T1000 (cell line): ENCODE results near the gene KCNMB2.

Source experiments
- DNase-seq: peaks from one replicate; lab custom pipeline; 2025; ENCODE audit warnings: mixed read lengths; lab: John Stamatoyannopoulos, UW

KCNMB2 gene

DNA sequence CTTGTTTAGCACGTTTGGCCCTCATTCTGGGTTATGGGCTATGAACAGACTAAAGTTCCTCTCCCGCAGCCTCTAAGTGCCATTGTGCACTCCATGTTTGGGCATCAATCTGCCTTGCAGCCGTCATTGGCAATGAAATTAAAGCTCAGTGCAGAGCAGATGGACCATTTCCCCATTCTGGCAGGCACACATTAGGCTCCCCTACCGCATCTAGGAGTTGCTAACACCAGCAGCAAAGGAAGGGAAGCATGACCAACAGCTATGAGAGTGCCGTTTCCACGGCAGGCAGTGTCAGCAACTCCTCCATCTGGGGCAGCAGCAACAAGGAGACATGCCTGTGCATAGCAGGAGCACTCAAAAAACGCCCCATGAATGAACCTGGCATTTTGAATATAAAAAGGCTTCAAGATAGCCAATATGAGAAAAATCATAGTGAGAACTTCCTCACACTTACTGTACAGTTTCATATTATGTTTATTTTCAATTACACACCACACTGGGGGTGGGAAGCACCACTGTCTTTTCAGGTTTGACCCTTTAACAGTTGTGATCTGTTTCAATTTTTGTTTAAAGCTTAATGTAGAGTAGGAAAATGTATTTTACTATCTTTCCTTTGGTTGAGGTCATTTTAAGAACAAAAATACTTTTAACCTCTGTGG lies 218.7 kb downstream of the KCNMB2 start:
- no peak for DNase-seq

DNA sequence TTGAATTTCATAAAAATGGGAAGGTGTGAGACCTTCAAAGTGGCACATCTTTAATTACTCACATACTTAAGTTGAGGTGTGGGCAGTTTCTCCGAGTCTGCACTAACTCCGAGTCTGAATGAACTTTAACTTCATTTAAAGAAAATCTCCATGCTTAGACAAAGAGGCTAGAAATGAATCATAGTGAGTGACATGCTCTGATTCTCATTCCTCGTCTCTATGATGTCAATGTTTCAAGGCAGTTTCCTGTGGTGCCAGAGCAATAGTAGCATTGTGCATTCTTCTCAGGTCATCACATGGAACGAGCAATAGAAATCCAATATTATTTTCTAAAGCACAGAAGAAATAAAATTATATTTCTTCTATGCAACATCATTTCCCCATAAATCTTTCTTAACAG lies 224.8 kb downstream of the KCNMB2 start:
- DNase-seq, result no peak

DNA sequence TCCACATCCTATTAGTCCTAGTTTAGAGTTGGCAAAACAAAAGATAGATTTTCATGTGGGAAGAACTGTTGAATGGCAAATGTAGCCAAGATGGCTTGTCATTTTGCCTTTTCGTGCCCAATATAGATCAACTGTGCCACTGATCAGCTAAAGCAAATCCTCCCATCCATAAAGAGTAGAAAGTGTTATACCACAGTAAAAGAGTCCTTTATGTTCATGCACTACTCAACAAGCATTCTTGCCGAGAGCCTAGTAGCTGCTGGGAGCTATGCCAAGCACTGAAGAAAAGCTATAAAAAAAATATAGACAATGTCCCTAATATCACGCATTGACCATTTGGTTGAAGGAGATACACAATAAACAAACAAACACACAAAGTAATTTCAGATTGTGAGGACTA lies 225.2 kb downstream of the KCNMB2 start:
- no peak for DNase-seq

DNA sequence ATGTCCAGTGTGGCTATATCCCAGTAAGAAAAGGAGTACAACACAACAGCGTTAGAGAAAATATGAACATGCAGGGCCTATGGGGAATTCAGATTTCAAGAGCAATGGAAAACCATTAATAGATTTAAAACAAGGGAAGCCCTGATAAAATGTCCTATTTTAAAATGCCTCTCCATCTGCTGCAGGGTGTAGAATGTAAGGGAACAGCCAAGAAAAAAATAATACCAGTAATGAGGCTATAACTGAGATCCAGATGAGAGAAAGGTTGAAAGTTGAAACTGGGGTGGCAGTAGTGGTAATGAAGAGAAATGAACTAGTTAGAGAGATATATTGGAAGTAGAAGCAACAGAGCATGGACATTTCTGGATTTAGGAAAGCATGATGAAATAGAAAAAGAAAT lies 226.1 kb downstream of the KCNMB2 start:
- DNase-seq, result no peak

DNA sequence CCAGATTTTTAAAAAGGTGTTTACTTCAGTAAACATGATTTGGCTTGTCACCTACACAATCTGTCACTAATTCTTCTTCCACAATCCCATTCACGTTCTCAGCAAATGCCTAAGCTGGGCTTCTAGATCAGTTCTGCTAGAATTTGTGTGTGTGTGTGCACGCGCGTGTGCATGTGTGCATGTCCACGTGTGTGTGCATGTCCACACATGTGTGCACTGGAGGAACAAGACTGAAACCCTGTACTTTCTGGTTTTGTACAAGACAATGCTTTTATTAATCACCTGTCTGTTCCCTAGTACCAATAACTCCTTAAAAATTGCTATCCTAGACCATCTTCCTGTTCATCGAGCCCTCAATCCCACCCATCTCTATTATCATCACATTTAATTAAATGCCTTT lies 229.2 kb downstream of the KCNMB2 start:
- no peak for DNase-seq

DNA sequence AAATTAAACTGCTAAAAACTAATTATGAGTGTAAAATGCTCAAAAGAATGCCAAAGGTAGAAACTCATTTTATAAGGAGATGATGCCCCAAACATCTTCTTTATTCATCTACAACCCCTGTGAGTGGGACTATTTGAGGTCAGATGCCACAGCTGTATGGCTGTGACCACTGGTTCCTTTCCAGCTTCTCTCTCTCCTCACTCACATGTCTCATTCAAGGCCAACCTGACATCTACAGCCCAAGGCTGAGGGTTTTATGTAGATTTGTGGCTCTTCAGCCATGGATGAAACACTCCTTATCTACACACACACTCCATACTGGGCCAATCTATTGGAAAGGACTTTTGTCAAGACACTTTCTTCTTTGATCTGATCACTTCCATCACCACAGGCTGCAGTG lies 231.3 kb downstream of the KCNMB2 start:
- no peak for DNase-seq

DNA sequence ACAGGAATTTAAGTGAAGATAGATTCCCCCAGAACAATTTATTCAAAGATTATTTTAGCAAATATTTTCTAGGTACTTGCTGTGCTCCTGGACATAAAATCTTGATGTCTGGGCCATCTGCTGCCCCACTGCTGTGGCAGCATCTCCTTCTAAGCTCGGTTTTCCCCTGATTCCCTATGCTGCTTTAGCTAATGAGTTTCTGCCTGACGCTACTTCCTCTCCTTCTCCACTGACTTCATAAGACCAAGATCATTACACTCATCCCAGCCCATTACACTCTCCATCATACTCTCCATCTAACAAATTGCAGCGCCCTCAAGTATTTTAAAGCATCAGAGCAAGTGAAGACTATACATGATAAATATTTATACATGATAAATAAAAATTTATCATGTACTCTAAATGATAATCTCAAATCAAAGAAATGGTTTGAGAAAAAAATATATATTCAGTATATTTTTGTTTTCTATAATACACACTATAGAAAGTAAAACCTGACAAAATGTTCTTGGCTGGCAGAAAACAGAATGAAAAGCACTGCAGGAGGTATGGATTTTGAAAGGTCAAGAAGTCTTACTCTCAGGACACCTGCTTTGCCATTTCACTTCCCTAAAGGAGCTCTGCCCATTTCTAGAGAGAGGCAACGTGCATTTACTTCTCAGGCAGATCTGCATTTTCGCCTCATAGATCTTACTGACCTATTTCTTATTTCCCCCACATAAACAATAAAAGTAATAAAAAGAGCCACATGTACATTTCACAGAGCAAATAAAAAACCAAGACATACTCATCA lies 232.0 kb downstream of the KCNMB2 start:
- DNase-seq, result no peak

DNA sequence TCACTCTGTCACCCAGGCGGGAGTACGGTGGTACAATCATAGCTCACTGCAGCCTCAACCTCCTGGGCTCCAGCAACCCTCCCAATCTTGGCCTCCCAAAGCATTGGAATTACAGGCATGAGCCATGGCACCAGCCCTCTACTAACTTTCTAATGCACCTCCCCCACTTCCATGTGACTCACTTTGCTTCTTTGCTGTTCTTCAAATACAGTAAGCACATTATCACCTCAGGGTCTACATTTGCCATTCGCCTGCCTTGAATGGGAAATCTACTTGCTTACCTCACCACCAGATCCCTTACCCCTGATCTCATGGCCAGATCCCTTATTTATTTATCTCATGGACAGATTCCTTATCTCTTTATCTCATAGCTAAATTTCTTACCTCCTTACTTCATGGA lies 235.3 kb downstream of the KCNMB2 start:
- no peak for DNase-seq

DNA sequence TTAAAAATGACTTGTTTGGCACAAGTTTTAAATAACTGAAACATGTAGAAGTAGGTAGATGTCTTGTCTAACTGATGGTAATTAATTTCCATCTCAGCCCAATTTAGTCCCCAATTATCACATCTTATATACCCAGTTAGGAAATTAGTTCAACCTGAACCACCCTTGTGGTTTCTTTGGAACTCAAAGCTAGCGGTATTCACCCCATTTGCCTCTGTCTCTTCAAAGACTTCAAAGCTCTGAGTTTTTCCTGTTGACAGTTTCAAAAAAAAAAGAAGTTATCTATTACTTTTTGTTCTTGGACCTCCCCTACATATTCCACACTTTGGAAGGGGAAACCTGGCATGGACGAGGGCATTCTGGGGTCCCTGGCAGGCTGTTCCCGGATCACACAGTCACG lies 236.5 kb downstream of the KCNMB2 start:
- no peak for DNase-seq

DNA sequence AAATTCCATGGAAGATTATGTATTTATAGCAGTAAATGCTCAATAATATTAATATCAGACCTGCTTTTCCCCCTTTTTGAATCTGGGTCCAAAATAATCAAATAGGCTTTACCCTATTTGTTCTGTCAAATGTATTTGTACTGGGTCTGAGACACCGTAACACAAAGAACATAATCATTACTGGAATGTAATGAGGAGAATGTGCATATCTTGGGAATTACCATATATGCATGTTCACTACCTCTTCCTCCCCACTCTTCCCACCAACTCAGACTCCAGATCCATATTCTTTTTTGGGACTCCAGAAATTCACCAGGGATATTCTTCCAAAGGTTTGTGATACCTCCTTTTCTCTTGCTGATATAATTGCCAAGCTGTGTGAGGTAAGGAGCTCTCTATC lies 237.1 kb downstream of the KCNMB2 start:
- no peak for DNase-seq

DNA sequence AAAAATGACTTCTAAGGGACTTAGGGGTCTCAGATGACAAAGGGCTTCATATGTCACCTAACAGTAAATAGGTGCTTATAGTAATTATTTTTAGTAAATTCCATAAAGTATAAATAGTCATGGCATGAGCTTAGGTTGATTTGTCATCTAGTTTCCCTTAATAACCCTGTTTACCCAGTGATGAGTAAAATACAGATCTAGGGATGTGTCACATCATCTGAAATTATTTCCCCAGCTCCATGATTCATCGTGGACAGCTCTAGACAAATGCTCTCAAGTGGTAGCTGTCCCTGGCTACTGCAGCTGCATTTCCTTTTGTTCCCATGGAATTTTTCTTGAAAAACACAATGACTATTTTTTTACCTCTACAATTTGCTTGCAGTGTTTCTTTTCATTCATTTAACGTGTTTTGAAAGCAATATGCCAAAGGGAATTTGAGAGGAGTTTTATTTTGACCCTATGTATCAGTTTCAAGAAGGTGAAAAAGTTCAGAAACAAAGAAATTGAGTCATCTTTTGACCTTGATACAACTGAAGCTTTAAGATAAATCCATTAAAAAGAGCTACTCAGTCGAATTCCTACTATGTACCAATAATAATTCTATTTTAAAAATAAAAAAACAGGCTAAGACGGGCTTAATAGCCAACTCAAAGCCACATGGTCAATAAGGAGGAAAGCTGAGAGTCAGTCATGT lies 241.6 kb downstream of the KCNMB2 start:
- DNase-seq, result peak; percentile 15

DNA sequence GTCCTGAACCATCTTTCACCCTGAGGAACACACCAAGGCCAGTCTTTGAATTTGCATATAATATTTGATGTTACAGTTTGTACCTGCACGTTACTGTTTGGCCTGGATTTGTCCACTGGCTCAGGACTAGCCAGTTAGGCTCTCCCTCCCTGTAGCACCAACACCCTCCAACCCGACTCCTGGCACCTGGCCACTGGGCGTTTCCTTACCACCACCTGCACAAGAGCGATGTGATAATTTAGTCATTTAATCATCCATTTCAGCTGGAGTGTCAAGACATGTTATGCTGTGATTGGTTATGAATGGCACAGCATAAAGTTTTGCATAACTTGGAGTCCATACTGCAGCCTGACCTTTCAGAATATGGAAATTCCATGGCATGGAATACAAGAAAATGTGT lies 242.4 kb downstream of the KCNMB2 start:
- DNase-seq, result no peak

DNA sequence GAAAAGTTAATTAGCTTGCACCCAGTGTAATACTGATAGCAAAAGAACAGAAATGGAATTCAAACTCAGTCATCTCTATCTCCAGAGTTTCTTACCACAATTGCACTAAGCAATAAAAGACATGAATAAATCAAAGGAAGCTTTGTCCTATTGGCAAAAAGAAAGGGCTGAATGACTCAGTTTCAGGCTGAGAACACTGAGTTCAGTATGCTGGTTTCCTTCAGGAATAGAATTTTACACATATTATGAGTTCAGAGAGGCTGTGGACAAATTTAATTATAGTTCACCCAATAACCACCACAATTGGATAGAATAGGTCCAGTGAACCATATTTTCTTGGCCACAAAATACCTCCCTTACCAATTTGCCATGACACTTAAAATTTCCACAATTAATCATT lies 249.7 kb downstream of the KCNMB2 start:
- DNase-seq, result no peak

DNA sequence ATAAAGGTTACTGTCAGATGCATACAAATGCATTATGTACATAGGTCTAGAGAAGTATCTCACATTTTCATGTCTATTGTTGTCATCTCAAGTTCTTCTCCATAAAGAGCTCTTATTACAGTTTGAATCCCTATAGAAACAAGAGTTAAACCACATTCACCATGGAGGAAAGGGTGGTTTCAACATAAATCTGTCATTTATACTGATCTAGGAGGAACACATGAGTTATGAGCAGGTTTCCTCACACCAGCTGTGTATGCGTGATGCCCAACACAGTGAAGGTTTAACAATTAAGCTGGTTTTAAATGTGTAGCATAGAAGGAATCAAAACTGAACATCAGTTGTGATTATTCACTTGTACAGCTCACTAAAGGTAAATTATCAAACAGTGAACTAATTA lies 251.7 kb downstream of the KCNMB2 start:
- DNase-seq, result no peak

DNA sequence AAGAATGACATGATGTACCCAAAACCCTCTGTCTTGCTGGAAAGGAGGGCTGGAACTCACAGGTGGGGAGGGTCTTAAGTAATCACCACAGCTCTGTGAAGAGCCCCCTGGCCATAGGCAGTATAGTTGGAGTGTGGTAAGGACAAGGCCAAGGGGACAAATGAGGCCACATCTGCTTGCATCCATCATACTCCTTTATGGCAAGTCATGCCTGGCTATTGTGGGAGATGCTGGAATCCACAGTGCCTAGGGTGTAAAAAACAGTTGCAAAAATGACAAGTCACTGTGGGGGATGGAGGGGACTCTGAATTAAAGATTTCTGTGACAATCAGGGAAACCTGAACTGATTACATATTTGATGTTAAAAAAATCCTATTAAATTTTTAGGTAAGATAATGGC lies 258.5 kb downstream of the KCNMB2 start:
- no peak for DNase-seq

DNA sequence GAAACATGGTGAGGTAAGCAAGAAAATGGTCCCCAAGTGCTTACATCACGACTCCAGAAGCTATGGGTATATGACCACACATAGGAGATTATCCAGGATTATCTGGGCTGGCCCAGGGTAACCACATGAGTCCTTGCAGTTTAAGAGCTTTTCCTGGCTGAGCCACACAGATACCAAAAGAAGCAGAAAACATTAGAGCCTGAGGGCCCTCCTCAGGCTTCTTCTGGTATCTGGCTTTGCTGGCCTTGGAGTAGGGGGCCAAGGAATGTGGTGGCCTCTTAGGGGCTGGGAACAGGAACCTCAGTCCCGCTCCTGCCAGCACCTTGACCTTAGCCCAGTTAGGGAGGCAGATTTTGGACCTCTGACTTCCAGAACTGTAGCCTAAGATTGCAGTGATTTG lies 259.1 kb downstream of the KCNMB2 start:
- DNase-seq, result no peak

DNA sequence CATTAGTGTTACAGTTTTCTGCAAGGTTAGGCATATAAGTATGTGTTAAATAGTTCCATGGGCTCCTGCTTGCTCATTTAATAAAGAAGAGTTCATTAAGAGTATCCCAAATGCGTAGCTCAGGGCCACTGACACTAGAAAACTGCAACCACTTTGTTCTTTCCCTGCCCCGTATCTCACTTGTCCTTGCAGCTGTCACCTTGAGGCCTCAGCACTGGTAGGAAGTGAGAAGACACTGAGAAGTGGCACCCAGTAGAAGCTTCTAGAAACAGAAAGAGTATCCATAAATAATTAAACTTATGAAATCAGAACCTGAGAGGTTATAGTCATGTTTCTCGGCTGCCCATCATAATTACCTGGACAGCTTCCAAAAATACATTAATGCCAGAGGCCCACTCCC lies 266.0 kb downstream of the KCNMB2 start:
- DNase-seq, result no peak

DNA sequence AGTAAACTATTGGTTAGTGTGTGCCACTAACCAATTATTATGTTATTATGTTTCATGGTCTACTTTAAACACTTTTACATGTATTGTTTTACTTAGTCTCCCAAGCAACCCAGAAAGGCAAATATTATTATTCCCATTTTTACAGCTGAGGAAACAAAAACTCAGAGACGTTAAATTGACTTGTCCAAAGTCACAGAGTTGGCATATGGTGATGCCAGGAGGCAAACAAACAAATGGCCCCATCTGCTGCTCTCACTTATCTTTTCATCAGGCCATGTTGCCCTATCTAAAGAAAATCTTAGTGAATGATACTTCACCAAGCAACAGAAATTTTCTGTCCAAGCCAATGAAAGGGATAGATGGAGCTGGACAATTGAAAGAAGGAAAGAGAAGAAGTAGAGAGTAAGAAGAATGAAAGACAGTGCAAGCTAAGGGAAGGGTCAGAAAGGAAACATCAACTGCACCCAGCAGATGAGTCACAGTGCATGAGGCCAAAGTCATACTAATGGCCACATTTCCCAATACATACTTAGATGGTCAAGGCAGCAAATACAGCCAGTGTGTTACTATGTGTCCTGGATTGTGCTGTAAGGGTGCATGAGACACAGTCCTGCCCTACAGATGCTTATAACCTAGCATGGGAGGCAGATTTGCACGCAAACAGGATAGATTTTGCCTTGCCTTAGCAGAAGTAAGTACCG lies 266.9 kb downstream of the KCNMB2 start:
- DNase-seq, result no peak

DNA sequence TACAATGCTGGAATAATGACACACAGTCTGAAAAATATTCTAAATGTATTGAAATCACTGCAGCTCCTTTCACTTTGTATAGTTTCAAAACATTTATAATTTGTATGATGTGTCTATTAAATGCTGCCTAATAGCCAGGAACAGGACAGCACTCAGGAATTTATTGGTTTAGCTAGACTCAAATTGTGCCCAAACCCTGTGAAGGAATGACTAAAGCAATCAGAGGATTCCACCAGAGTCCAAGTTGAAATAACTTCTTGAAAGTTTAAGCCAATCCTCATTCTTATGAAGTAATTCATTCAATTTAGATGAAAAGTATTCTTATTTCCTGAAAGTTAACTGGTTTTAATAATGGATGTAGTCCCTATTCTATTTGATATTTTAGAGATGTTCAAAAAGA lies 268.4 kb downstream of the KCNMB2 start:
- DNase-seq, result no peak

DNA sequence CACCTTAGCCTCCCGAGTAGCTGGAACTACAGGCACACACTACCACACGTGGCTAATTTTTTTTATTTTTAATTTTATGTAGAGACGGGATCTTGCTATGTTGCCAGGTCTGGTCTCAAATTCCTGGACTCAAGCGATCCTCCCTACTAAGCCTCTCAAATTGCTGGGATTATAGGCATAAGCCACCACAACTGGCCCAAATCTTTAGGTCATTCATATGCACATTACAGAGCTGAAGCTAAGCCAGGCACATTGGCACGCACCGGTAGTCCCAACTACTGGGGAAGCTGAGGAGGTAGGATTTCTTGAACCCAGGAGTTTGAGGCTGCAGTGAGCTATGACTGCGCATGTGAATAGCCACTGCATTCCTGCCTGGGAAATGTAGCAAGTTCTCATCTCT lies 269.5 kb downstream of the KCNMB2 start:
- no peak for DNase-seq

DNA sequence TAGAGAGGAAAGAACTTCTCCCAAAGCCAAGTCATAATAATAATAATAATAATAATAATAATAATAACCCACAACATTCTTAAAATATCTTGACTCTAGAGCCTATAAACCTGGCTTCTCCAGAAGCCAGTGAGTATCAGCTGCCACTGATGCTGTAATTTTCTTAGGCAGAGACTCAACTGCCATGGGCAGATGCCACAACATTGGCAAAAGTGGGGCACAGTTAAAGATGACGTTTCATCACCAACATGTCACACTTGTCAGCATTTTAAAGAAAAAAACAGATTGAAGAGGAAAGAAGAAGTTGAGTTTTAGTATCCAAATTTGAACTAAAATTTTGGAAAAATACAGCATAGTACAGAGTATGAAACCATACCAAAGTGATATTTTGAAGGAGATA lies 270.4 kb downstream of the KCNMB2 start:
- DNase-seq, result no peak

DNA sequence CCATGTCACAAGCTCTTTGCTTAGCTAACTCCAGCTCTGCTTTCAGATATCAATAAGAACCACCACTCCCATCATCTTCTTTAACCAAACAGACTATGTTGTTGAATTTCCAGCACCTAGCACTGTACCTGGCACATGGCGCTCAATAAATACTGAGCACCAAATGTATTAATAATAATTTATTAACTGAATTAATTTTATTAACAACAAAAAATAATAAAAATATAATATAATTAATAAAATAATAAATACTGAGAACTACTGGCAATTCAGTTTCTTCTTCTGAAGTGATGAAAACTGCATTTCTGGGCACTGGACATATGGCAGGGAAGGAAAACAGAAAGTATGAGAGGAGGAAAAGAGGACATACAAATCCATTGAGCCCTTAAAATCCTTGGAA lies 271.5 kb downstream of the KCNMB2 start:
- no peak for DNase-seq

DNA sequence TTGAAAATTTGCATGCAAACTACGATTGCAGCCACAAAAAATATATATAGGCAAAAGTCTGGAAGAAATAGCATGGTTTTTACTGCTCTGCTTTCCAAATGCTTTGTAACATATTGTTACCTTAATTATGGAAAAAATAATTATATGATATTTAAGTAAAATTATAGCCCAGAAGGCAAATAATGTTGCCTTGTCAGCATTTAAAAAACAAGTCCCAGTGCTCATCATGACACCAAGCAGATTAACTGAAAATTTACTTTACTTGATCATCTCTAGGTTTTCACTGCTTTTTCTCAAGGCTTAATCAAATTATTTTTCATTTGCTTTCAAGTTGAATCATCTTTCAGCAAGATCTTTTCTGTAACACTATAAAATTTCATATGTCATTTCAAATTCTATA lies 272.5 kb downstream of the KCNMB2 start:
- DNase-seq, result no peak
